IMR-90 (cell line): ENCODE data around the gene CPEB2. TPM values are rescaled to one million over a fixed set of nuclear protein-coding genes. Genes with fewer than 3 reads are reported as not detected.
A peak's percentile ranks its signal among the peaks of the same experiment; 100 is the strongest.

Experiments used
- ATAC-seq: fragments of 200-7000 bp; cut with Tn5 transposase; 2 replicates; pipeline ENCODE4 v1.9.1; 2020; ENCODE audit warnings: low read depth, mild to moderate bottlenecking, moderate library complexity
- BruUV-seq: library from RNA; stranded (reverse); fragments of 400-500 nt; replicated peaks from 2 replicates; lab custom pipeline; 2021; lab: Mats Ljungman, UMichigan
- CTCF ChIA-PET: fragments of 300-600 bp; formaldehyde crosslinking; extraction: SDS; loops from one replicate; lab custom pipeline; 2021; ENCODE audit warnings: antibody characterized with exemption; lab: Yijun Ruan, JAX
- POLR2A ChIA-PET: fragments of 300-600 bp; sonication (Branson Sonifier 250); formaldehyde crosslinking; loops from one replicate; lab custom pipeline; 2022; ENCODE audit warnings: antibody characterized with exemption; ENCODE audit not compliant: unreplicated experiment; lab: Charles Lee
- DNase-seq: peaks from one replicate; pipeline ENCODE4 v3.0.0; 2013
- H2AFZ ChIP-seq: replicated peaks from 2 replicates; pipeline ENCODE3; 2013; ENCODE audit warnings: low read length, mild to moderate bottlenecking; ENCODE audit not compliant: poor library complexity
- H2AK5ac ChIP-seq: 2 replicates; pipeline ENCODE4 v1.6.1; 2013; ENCODE audit warnings: low read depth, low read length, inconsistent platforms
- H2AK9ac ChIP-seq: replicated peaks from 2 replicates; pipeline ENCODE3; 2013; ENCODE audit warnings: mild to moderate bottlenecking, low read depth, low read length, moderate library complexity; ENCODE audit not compliant: poor library complexity
- H2BK120ac ChIP-seq: 2 replicates; pipeline ENCODE4 v1.6.1; 2013; ENCODE audit warnings: low read depth, low read length, inconsistent platforms
- H2BK15ac ChIP-seq: 3 replicates; pipeline ENCODE4 v1.6.1; 2013; ENCODE audit warnings: low read depth, low read length, inconsistent platforms
- H2BK20ac ChIP-seq: 2 replicates; pipeline ENCODE4 v1.6.1; 2013; ENCODE audit warnings: low read depth, mild to moderate bottlenecking, inconsistent platforms, low read length, moderate library complexity
- H2BK5ac ChIP-seq: 2 replicates; pipeline ENCODE4 v1.6.1; 2013; ENCODE audit warnings: mild to moderate bottlenecking, low read depth, low read length, inconsistent platforms; ENCODE audit not compliant: poor library complexity, severe bottlenecking
- H3K14ac ChIP-seq: replicated peaks from 2 replicates; pipeline ENCODE4 v1.6.1; 2013; ENCODE audit warnings: low read depth, low read length, inconsistent platforms
- H3K18ac ChIP-seq: 2 replicates; pipeline ENCODE4 v1.6.1; 2013; ENCODE audit warnings: low read depth, low read length, control low read depth
- H3K23ac ChIP-seq: 2 replicates; pipeline ENCODE4 v1.6.1; 2013; ENCODE audit warnings: low read depth, low read length, inconsistent platforms
- H3K27ac ChIP-seq: 2 replicates; pipeline ENCODE4 v1.5.1; 2013; ENCODE audit warnings: mild to moderate bottlenecking, control low read depth, low read length; ENCODE audit not compliant: insufficient read depth
- H3K27me3 ChIP-seq: 2 replicates; pipeline ENCODE4 v1.6.1; 2013; ENCODE audit warnings: low read length; ENCODE audit not compliant: control insufficient read depth, insufficient read depth
- H3K36me3 ChIP-seq: 2 replicates; pipeline ENCODE4 v1.6.1; 2013; ENCODE audit warnings: low read length, mixed read lengths; ENCODE audit not compliant: control insufficient read depth, insufficient read depth
- H3K4ac ChIP-seq: 2 replicates; pipeline ENCODE4 v1.6.1; 2013; ENCODE audit warnings: low read depth, low read length, inconsistent platforms
- H3K4me1 ChIP-seq: 2 replicates; pipeline ENCODE4 v1.6.1; 2013; ENCODE audit warnings: low read length, mixed read lengths; ENCODE audit not compliant: control insufficient read depth, insufficient read depth
- H3K4me2 ChIP-seq: 2 replicates; pipeline ENCODE4 v1.6.1; 2013; ENCODE audit warnings: low read depth, mild to moderate bottlenecking, control low read depth, low read length, moderate library complexity
- H3K4me3 ChIP-seq: 2 replicates; pipeline ENCODE4 v1.5.1; 2013; ENCODE audit warnings: low read depth, mild to moderate bottlenecking, control low read depth, low read length, moderate library complexity; ENCODE audit not compliant: insufficient read depth
- H3K56ac ChIP-seq: 2 replicates; pipeline ENCODE4 v1.6.1; 2013; ENCODE audit warnings: low read length, inconsistent platforms; ENCODE audit not compliant: insufficient read depth; ENCODE audit errors: extremely low read depth
- H3K79me1 ChIP-seq, 2 experiments: 2 replicates each; pipeline ENCODE4 v1.6.1; 2013; ENCODE audit warnings: low read length in 2 of 2, inconsistent platforms in 1 of 2, low read depth in 1 of 2
- H3K9ac ChIP-seq: 2 replicates; pipeline ENCODE4 v1.6.1; 2013; ENCODE audit warnings: low read depth, low read length, control low read depth
- H3K9me1 ChIP-seq: 2 replicates; pipeline ENCODE4 v1.6.1; 2013; ENCODE audit warnings: low read length, inconsistent platforms; ENCODE audit not compliant: insufficient read depth
- H3K9me3 ChIP-seq: 2 replicates; pipeline ENCODE4 v1.6.1; 2013; ENCODE audit warnings: low read length; ENCODE audit not compliant: control insufficient read depth, insufficient read depth
- H4K20me1 ChIP-seq: 2 replicates; pipeline ENCODE4 v1.6.1; 2013; ENCODE audit warnings: low read length, inconsistent platforms; ENCODE audit not compliant: insufficient read depth
- H4K5ac ChIP-seq: 2 replicates; pipeline ENCODE4 v1.6.1; 2013; ENCODE audit warnings: mild to moderate bottlenecking, low read depth, low read length, control low read depth
- H4K8ac ChIP-seq, 2 experiments: 2 replicates each; pipeline ENCODE4 v1.6.1; 2013; ENCODE audit warnings: low read depth in 2 of 2, low read length in 2 of 2, control low read depth in 1 of 2, inconsistent platforms in 1 of 2
- H4K91ac ChIP-seq: 2 replicates; pipeline ENCODE4 v1.6.1; 2013; ENCODE audit warnings: low read depth, low read length, inconsistent platforms; ENCODE audit not compliant: insufficient read depth
- BHLHE40 ChIP-seq: fragments of 150-350 bp; IDR thresholded peaks from 2 replicates; pipeline ENCODE4 v1.6.1; 2016; ENCODE audit warnings: mild to moderate bottlenecking, low read depth, low read length
- CHD1 ChIP-seq: IDR thresholded peaks from 2 replicates; pipeline ENCODE4 v1.6.1; 2012; ENCODE audit warnings: low read depth, low read length, improper control_type of control experiment
- FOS ChIP-seq: fragments of 150-350 bp; IDR thresholded peaks from 2 replicates; pipeline ENCODE4 v1.6.1; 2016; ENCODE audit warnings: low read depth, low read length
- MAZ ChIP-seq: IDR thresholded peaks from 2 replicates; pipeline ENCODE4 v1.6.1; 2012; ENCODE audit warnings: low read depth, mild to moderate bottlenecking, low read length, improper control_type of control experiment, moderate library complexity, borderline replicate concordance
- POLR2A ChIP-seq: IDR thresholded peaks from 2 replicates; pipeline ENCODE4 v1.6.1; 2012; ENCODE audit warnings: mild to moderate bottlenecking, low read depth, low read length
- RFX5 ChIP-seq: IDR thresholded peaks from 2 replicates; pipeline ENCODE4 v1.8.0; 2012; ENCODE audit warnings: low read depth, mild to moderate bottlenecking, low read length, moderate library complexity
- SMC3 ChIP-seq: fragments of 150-350 bp; IDR thresholded peaks from 2 replicates; pipeline ENCODE4 v1.6.1; 2016; ENCODE audit warnings: low read depth, mild to moderate bottlenecking, antibody characterized with exemption, low read length, moderate library complexity
- WGBS, 2 experiments: methylation state at CpG; one replicate each; pipeline versions ENCODE4 v1.1.5 to v1.1.7; 2013; ENCODE audit warnings: missing lambda C conversion rate in 2 of 2; ENCODE audit not compliant: insufficient read length in 1 of 2; ENCODE audit errors: extremely low coverage in 2 of 2; 5-methylcytosine and 5-hydroxymethylcytosine counted together
- dilution Hi-C: fragments of 300-500 bp; cut with HindIII; formaldehyde crosslinking; loops from one replicate; pipeline ENCODE4 v1.14.3; 2018; ENCODE audit warnings: low sequenced_read_pairs; ENCODE audit not compliant: unreplicated experiment
- in situ Hi-C: fragments of 300-500 bp; cut with MboI; formaldehyde crosslinking; loops from 3 replicates; pipeline ENCODE4 v1.14.3; 2019; ENCODE audit warnings: low sequenced_read_pairs, inconsistent platforms, mixed read lengths
- intact Hi-C: fragments of 100-400 bp; cut with micrococcal nuclease; formaldehyde crosslinking; loops from 2 replicates; pipeline ENCODE4 v1.10.0; 2022
- polyA plus RNA-seq, 3 experiments: library from polyadenylated mRNA; depleted of rRNA; stranded (reverse); fragments of >200 nt; gene quantifications; 2 replicates each; pipeline ENCODE4 v1.2.3, GENCODE V29; 2012; ENCODE audit warnings: low replicate concordance in 1 of 3
- total RNA-seq: library from RNA; depleted of rRNA; stranded (reverse); fragments of >200 nt; gene quantifications from 2 replicates; pipeline ENCODE4 v1.2.3, GENCODE V29; 2012
- TF ChIP-seq, protein P1 (sequence below): conservative IDR thresholded peaks from 2 replicates; pipeline ENCODE4 v1.5.1; 2012; ENCODE audit warnings: mild to moderate bottlenecking, low read depth, low read length, improper control_type of control experiment
- TF ChIP-seq, protein P2 (sequence below): fragments of 150-350 bp; IDR thresholded peaks from 2 replicates; pipeline ENCODE4 v1.6.1; 2017; ENCODE audit warnings: mild to moderate bottlenecking, antibody characterized with exemption, low read length, low read depth
- TF ChIP-seq, protein P3 (sequence below): fragments of 150-350 bp; IDR thresholded peaks from 2 replicates; pipeline ENCODE4 v1.6.1; 2016; ENCODE audit warnings: low read depth, mild to moderate bottlenecking, low read length, moderate library complexity, borderline replicate concordance

The CPEB2 gene
- total and polyA plus RNA-seq, 2 of the 4 experiments (the other 2 are of a cell fraction) = 10.6 to 12.0 TPM

DNA sequence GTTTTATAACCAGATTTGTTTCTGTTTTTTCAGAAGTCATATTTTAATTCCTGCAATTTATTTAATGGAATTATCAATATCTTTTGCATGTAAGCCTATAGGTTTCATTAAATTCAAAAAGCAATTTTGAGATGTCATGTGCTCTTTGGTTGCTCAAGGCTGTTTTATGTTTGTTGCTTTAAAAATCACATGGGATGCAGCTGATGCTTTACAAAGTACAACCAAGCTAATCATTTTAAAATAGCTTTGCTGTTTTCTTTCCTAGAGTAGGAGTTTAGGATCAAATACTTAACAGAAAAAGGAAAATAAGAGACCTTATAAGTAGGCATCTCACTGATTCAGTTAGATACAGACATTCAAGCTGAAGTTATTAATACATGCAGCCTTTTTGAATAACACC, 11.3 kb downstream of the CPEB2 start (continued):
- TF ChIP-seq, protein P1, sequence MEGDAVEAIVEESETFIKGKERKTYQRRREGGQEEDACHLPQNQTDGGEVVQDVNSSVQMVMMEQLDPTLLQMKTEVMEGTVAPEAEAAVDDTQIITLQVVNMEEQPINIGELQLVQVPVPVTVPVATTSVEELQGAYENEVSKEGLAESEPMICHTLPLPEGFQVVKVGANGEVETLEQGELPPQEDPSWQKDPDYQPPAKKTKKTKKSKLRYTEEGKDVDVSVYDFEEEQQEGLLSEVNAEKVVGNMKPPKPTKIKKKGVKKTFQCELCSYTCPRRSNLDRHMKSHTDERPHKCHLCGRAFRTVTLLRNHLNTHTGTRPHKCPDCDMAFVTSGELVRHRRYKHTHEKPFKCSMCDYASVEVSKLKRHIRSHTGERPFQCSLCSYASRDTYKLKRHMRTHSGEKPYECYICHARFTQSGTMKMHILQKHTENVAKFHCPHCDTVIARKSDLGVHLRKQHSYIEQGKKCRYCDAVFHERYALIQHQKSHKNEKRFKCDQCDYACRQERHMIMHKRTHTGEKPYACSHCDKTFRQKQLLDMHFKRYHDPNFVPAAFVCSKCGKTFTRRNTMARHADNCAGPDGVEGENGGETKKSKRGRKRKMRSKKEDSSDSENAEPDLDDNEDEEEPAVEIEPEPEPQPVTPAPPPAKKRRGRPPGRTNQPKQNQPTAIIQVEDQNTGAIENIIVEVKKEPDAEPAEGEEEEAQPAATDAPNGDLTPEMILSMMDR = no peak

DNA sequence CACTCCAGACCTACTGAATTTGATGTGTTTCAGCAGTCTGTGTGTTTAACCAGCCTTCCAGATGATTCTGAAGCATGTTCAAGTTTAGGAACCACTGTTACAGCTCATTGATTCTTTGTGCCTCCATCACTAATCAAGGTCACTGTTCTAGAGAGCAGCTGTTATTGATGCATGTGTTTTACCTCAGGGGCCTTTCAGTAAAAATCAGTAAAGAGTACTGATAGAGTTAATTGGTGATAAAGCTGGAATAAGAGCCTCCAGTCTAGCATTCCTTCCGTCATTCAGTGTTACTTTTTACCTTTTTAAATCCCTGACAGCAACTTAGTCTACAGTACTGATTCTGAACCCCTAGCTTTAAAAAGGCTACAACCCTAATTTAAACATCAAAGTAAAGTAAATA, 12.9 kb downstream of the CPEB2 start:
- no CpG with 5 or more reads among the region's 1 CpG for WGBS, 2 experiments
- dilution Hi-C loops (no loop called here), in situ Hi-C loops (loop anchor here (25.0 kb wide), 1 partner anchor 672 kb away; the partner anchor contains the start of gene FAM200B), intact Hi-C loops (loop anchor here (5.0 kb wide), 1 partner anchor 442 kb away; no protein-coding TSS in a partner anchor)
- H3K14ac ChIP-seq = no peak overlapping the region
- peak overlapping the region; percentile 27; the same call in 1 of the 2 replicates for H3K4me2 ChIP-seq
- H2BK15ac ChIP-seq = no peak overlapping the region
- H3K23ac ChIP-seq = 0 out of 2 replicates have a peak overlapping the region, but pooled peaks have one; percentile 3
- H3K56ac ChIP-seq = no peak overlapping the region
- H3K4me1 ChIP-seq = peaks cover 2% of the 10 kb centered on the region
- peaks cover 0 to 29% of the 10 kb centered on the region in 2 experiments; a peak in 3 of 4 replicates for H3K79me1 ChIP-seq
- no peak overlapping the region for H3K27ac ChIP-seq
- H2BK20ac ChIP-seq = no peak overlapping the region
- no peak overlapping the region for H2AFZ ChIP-seq
- H3K9me1 ChIP-seq = no peaks in the 10 kb centered on the region; the same call in 1 of the 2 replicates
- peaks cover 3% of the 10 kb centered on the region; the same call in 1 of the 2 replicates for H4K20me1 ChIP-seq
- H3K36me3 ChIP-seq = peaks cover 11% of the 10 kb centered on the region
- H3K9ac ChIP-seq = no peak overlapping the region
- ChIA-PET CTCF (no interaction called here), POLR2A (no interaction called here)
- ATAC-seq (no peak), DNase-seq (no peak)
- H2BK5ac ChIP-seq = no peak overlapping the region
- no peak overlapping the region for H3K4me3 ChIP-seq
- no peak overlapping the region for H2BK120ac ChIP-seq
- no peak overlapping the region for H4K8ac ChIP-seq
- H4K5ac ChIP-seq = peak overlapping the region; percentile 62; the same call in 1 of the 2 replicates
- BruUV-seq = no TSS peak
- H3K4ac ChIP-seq = no peak overlapping the region
- H4K91ac ChIP-seq = no peak overlapping the region
- no peak overlapping the region for H3K18ac ChIP-seq
- no peaks in the 10 kb centered on the region for H3K27me3 ChIP-seq
- no peak overlapping the region for H2AK5ac ChIP-seq
- H3K9me3 ChIP-seq = no peaks in the 10 kb centered on the region
- no peak overlapping the region for H2AK9ac ChIP-seq
- TF ChIP-seq, protein P1 = no peak
- TF ChIP-seq, protein P2, sequence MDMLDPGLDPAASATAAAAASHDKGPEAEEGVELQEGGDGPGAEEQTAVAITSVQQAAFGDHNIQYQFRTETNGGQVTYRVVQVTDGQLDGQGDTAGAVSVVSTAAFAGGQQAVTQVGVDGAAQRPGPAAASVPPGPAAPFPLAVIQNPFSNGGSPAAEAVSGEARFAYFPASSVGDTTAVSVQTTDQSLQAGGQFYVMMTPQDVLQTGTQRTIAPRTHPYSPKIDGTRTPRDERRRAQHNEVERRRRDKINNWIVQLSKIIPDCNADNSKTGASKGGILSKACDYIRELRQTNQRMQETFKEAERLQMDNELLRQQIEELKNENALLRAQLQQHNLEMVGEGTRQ = no peak
- TF ChIP-seq CHD1 (no peak), POLR2A (no peak), RFX5 (no peak), MAZ (no peak), SMC3 (no peak), BHLHE40 (no peak), FOS (no peak)
- TF ChIP-seq, protein P3, sequence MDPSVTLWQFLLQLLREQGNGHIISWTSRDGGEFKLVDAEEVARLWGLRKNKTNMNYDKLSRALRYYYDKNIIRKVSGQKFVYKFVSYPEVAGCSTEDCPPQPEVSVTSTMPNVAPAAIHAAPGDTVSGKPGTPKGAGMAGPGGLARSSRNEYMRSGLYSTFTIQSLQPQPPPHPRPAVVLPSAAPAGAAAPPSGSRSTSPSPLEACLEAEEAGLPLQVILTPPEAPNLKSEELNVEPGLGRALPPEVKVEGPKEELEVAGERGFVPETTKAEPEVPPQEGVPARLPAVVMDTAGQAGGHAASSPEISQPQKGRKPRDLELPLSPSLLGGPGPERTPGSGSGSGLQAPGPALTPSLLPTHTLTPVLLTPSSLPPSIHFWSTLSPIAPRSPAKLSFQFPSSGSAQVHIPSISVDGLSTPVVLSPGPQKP = no peak
